Mucosa of gallbladder (tissue), 1 donor: Measurements from ENCODE around the gene MCRS1. TPM values are rescaled to one million over a fixed set of nuclear protein-coding genes. Genes with fewer than 3 reads are reported as not detected.
"Not testable (repeated sequence)": the region's sequence is repeated elsewhere in the genome, so short reads cannot be mapped to it uniquely, and the experiment has no call there.

Experiments
- DNase-seq: peaks from one replicate; pipeline ENCODE4 v3.0.0-alpha.2; 2020; ENCODE audit warnings: low spot score
- total RNA-seq: library from RNA; stranded (reverse); gene quantifications from one replicate; pipeline ENCODE4 v1.2.1, GENCODE V29; 2021
- donor health status: DM: no; HTN: no; CAD: no.

The MCRS1 gene
- total RNA-seq: 64.5 TPM

GRCh38 chr12:49567611-49568441 lies at the start of gene MCRS1:
Gene MCRS1, minus strand, starts transcription at chr12:49568142. Its CDS starts 1,411 bp downstream, at chr12:49566731.
- DNase-seq: peak; percentile 93

- no peak for DNase-seq
Observed at GRCh38 chr12:49616533-49617219, 48.7 kb upstream of the MCRS1 start.

- no peak for DNase-seq
Observed at GRCh38 chr12:49615725-49616124, 47.8 kb upstream of the MCRS1 start.

GRCh38 chr12:49612210-49612609 lies 44.3 kb upstream of the MCRS1 start:
- DNase-seq: no peak

- not testable (repeated sequence) for DNase-seq
Observed at GRCh38 chr12:49610785-49611184, 42.8 kb upstream of the MCRS1 start.

GRCh38 chr12:49609875-49610154 lies 41.9 kb upstream of the MCRS1 start:
- no peak for DNase-seq

GRCh38 chr12:49609059-49609874 lies 41.3 kb upstream of the MCRS1 start:
- DNase-seq: no peak

- DNase-seq: not testable (repeated sequence)
Observed at GRCh38 chr12:49605539-49605938, 37.6 kb upstream of the MCRS1 start, which contains the start of gene FAM186B. Gene FAM186B, minus strand, starts transcription at chr12:49605639. Its CDS starts 162 bp downstream, at chr12:49605477.

GRCh38 chr12:49604856-49605255 lies 36.9 kb upstream of the MCRS1 start:
- no peak for DNase-seq

GRCh38 chr12:49603721-49604120 lies 35.8 kb upstream of the MCRS1 start:
- DNase-seq: no peak

GRCh38 chr12:49599961-49600360 lies 32.0 kb upstream of the MCRS1 start:
- no peak for DNase-seq

GRCh38 chr12:49598527-49598926 lies 30.6 kb upstream of the MCRS1 start:
- DNase-seq: no peak

GRCh38 chr12:49588721-49589516 lies 21.0 kb upstream of the MCRS1 start:
- DNase-seq: no peak

- DNase-seq: no peak
Observed at GRCh38 chr12:49588281-49588680, 20.3 kb upstream of the MCRS1 start.

- no peak for DNase-seq
Observed at GRCh38 chr12:49587174-49587908, 19.4 kb upstream of the MCRS1 start.

GRCh38 chr12:49585477-49586459 lies 17.8 kb upstream of the MCRS1 start:
- no peak for DNase-seq

- no peak for DNase-seq
Observed at GRCh38 chr12:49584591-49584990, 16.6 kb upstream of the MCRS1 start.

GRCh38 chr12:49583366-49584094 lies 15.6 kb upstream of the MCRS1 start:
- DNase-seq: no peak

GRCh38 chr12:49582850-49583249 lies 14.9 kb upstream of the MCRS1 start:
- peak; percentile 46 for DNase-seq
